Hindlimb muscle (tissue), 1 donor: ENCODE measurements around the gene TMPRSS5. TPM values are rescaled to one million over a fixed set of nuclear protein-coding genes. Genes with fewer than 3 reads are reported as not detected.
A peak's percentile ranks its signal among the peaks of the same experiment; 100 is the strongest.
"Not testable (repeated sequence)": the region's sequence is repeated elsewhere in the genome, so short reads cannot be mapped to it uniquely, and the experiment has no call there.

Experiments used
- DNase-seq: peaks from one replicate; pipeline ENCODE4 v3.0.0-alpha.2; 2013
- polyA plus RNA-seq: library from polyadenylated mRNA; unstranded; fragments of 120-200 nt; gene quantifications from one replicate; pipeline ENCODE4 v1.2.1, GENCODE V29; 2013; ENCODE audit not compliant: insufficient read length

Gene TMPRSS5
- polyA plus RNA-seq, 1 donor, result 1.7 TPM

DNA sequence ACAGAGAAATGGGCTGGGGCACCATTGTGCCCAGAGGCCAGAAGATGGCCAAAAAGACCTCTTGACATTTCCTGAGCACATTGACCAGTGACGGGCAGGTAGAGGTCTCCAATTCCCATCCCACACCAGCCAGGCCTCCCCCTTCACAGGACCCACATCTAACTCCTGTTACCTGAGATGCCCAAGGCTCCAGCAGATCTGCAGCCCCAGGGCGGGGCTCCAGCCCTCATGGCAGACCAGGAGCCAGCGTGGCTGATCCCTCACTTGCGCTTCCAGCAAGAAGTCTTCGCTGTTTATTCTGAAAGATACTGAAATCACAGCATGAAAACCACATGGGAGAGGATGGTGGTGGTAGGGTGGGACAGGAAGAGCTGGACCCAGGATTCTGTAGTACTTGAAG, 9.0 kb downstream of the TMPRSS5 start:
- no peak for DNase-seq

DNA sequence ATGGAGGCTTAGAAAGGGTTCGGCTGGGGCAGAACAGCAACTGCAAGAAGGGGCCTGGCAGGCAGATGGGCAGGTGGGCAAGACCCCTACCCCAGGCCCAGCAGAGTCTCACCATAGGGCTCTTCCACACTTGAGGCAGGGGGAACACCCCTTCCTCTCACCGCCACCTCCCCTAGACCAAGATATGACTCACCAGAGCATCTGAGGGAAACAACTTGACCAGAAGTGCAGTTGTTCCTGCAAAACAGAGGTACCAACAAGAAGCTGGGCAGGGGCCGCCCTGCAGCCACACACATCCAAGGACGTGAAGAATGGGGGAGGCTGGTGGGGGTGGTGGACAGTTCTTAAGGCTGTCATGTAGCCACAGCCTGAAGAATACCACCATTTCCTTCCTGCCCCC, 10.9 kb downstream of the TMPRSS5 start:
- no peak for DNase-seq

DNA sequence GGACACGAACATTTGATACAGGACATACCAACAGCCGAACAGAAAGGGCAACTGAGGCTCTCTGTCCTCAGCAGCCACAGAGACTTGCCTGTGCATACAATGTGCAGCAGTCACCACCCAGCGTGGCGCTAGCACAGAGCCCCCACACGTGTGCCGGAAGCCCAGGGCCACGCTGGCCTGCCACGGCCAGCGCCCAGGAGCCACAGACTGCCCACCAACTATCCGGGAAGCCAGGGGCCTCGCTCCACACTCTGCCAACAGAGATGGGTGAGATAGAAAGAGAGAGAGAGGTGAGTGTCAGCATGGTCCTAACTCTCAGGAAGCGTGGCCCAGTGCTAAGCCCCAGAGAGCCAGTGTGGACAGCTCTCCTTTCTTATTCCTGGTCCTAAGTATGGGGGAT, 11.7 kb downstream of the TMPRSS5 start:
- DNase-seq, result no peak

DNA sequence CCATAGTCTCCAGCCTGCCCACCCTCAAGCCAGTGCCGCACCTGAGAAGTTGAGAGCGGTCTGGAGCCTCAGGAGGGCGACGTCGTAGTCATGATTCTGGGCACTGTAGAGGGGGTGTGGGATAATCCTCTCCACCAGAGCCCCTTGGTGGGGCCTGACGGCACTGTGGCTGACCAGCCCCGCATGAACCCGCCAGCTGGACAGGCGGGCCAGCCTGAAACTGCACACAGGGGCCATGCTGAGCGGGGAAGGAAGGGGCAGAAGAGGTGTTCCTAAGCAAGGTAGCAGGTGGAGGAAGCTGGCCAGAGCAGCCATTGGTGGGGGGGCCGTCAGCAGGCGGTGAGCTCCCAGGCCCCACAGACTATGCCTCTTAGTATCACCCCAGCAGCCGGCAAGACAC, 13.1 kb downstream of the TMPRSS5 start:
- no peak for DNase-seq

DNA sequence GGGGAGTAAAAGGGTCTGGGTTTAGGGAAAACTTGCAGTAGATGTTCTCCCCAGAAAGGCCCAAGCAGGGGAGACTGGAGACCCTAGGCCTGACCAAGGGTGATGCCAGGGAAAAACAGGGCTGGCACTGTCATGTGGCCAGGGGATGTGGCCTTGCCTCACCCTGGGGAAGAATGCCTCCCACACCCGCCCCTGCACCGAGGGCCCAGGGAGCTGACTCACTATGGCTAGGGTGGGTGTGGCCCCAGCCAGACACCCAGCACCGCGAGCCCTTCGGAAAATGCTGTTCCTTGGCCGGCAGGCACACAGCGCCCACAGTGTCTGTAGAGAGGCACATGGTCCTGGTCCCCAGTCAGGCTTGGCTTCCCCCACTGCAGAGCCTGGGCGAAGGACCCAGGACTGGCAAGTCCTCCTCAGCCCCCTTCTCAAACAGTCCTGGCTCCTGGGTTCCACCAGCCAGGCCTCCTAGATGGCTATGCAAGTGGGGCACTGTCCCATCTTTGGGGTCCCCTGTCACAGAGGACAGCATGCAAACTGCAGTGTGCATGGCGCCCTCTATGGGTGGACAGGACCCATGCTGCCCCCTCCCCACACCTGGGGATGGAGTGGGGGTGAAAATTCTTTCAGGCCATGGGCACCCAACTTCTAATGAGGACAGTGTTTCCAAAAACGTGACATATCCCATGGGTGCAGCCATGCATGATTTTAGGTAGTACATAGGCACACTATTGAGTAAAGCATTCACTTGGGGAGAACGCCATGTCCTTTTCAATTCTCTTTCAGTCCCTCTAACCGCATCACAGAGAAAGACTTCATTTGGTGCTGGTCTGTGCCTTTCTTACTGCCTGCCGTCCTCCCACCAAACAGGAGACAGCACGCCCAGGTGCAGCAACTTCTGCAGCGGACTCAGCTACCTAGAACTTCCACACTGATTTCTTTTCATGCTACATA, 15.2 kb downstream of the TMPRSS5 start:
- DNase-seq, result no peak

- no peak for DNase-seq
These were observed 16.1 kb downstream of the TMPRSS5 start for GRCh38 chr11:113689768-113690618.

DNA sequence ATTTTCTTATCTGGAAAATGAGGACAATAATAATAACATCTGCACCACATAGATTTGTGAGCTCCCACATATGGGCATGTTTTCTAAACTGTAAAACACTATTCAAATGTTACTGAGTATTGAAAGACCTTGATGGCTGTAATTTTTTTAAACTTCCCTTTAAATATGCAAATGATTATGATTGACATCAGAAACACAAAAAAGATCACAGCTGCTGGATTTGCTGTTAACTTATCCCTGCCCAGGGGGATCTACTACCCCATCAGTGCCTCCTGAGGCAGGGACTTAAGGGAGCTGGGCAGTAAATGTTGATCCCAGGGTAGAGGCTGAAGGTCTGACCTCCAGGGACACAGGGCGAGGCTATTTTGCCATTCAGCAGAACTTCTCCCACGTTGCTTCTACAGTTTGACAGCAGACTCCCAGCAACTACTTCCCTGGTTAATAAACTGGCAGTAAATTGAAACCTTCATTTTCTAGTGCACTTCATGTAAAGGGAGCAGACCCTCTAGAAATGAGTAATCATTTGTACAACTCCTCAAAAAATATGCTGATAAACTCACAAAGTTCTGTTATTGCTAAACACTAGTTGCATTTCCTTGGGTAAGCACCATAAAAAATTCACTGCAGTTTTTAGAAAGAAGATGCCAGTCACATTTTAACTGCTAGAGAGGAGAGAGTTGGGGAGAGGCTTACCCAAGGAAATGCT, 20.3 kb downstream of the TMPRSS5 start:
- DNase-seq, result no peak

DNA sequence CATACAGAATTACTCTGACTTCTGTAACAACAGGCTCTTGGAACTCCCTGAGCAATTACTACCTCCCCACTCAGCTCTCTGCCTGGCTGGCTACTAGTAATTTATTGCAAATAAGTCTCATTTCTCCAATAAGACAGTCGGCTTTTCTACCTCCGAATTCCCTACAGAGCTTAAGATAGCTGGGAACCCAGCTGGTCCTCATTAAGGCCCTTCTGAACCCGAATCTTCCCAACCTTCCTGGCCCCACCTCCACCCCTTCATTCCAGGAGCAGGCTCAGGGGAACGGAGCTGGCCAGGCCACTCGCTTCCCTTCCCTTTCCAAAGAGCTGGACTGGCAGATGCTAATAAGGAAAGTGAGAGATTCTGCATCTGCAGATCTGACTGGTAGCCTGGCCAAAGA, 21.6 kb downstream of the TMPRSS5 start:
- peak; percentile 17 for DNase-seq

GRCh38 chr11:113683481-113684046, 22.5 kb downstream of the TMPRSS5 start:
- no peak for DNase-seq

DNA sequence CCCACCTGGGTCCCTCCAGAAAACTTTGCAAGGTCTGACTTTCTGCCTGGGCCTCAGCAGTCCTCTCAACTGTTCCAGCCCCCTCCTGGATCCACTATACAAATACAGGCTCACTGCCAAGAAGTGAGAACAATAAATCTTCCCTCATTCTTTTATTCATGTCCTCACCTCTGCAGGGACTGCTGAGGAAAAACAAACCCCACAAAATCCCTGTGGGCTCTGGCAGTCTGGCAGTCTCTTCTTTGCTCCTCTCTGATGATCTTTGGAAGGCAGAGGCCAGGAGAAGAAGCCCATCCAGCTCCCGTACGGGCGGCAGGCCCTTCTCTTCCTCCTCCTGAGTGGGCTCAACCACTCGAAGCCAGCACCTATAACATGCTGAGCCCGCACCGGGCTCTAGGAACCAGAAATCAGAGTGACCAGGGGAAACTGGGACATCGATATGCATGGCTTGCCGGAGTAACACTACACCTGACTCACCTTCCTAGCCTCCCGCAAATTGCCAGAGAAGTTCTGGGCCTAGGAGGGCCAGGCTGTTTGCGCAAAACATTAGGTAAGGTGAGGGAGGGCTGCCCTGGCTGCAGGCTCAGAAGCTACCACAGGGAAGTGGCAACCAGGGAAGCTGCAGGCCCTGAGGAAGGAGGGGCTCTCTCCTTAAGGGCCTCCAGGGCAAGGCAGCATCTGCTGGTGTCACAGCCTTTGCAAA, 24.2 kb downstream of the TMPRSS5 start:
- no peak for DNase-seq

DNA sequence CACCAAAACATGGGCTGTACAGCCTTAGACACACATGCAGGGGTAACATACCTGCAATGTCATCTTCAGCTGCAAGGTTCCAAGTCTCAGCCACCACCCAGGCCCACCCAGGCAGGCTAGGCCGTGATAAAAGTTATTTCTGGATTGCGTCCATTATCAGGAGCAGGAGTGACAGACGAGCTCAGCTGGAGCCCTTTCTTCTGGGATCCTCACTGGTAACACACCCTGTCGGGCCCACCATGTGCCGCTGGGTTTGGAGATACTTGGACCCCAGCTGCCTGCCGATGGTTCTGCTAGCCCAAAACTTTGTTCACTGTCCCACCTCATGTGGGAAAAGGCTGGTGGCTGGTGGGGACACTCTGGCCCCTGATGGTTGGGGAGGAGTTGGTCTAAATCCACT, 24.8 kb downstream of the TMPRSS5 start:
- DNase-seq, result no peak

- DNase-seq, result no peak
These were observed 28.4 kb downstream of the TMPRSS5 start for GRCh38 chr11:113677685-113678084.

GRCh38 chr11:113675565-113675964, 30.5 kb downstream of the TMPRSS5 start:
- DNase-seq, result no peak

GRCh38 chr11:113675003-113675561, 31.0 kb downstream of the TMPRSS5 start:
- DNase-seq, result no peak

- no peak for DNase-seq
These were observed 31.8 kb downstream of the TMPRSS5 start for GRCh38 chr11:113674397-113674685.

GRCh38 chr11:113673550-113674396, 32.3 kb downstream of the TMPRSS5 start:
- no peak for DNase-seq

- DNase-seq, result not testable (repeated sequence)
These were observed 34.2 kb downstream of the TMPRSS5 start for GRCh38 chr11:113671914-113672313.

DNA sequence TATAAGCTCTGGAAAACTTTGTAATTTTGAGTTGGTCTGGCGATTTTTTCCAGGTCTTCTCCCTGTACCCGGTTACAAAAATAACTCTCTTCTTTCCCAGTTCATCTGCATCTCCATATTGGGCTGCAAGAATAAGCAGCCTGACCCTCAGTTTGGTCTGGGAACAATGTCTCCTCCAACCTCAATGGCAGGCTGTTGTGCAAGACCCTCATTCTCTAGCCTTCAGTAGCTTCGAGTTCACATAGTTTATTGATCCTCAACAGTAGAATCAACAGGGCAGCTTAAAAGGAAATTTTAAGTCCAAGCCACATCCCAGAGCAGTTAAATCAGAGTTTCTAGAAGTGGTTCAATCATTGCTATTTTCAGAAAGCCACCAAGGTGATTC, 35.3 kb downstream of the TMPRSS5 start:
- DNase-seq, result no peak

DNA sequence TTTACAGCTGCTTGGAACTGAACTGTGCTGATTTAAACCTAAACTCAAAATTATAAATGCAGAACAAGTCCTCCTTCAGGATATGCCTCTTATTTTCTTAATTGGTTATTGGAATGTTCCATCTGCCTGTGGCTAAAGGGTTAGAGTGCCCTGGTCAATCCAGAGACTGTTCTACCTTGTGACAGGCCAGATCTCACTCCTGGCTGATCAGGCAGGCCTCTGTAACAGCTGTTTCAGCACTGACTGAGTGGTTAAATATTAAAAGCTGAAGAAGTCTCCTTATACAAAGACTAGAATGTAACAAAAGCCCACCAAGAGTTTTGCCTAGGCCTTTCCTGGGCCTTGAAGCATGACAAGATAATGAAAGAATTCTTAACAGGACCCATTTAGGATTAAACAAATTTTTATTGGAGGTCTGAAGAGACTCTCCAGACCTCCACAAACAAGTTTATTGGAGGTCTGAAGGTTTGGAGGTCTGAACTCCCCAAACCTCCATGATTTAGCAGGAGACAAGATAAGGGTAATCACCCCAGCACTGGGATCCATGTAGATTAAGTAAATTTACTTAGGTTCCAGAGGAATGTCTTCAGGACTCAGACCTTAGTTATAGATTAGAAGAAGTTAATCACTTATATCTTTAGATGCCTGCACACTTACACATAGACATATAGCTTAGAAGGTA, 35.8 kb downstream of the TMPRSS5 start:
- DNase-seq, result no peak

DNA sequence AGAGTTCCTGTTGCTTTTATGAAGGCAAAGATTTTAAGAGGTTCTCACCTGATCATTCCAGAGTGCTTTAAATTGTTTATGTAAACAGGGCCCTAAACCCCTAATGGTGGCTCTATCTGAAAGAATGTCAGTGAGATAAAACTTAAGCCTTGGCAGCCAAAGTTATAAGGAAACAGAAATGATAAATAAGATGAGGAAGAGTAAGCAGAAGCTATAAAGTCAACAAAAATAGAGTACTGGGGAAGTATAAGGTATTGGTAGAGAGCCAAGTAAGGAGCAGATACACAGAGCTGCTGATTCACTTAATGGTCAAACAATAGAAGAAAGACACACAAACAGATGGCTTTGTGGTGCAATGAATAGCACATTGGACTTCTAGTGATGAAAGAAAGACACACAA, 37.9 kb downstream of the TMPRSS5 start:
- DNase-seq, result no peak
